Measurements from ENCODE around the gene ATXN3L. TPM values are rescaled to one million over a fixed set of nuclear protein-coding genes. Genes with fewer than 3 reads are reported as not detected.
A peak's percentile ranks its signal among the peaks of the same experiment; 100 is the strongest.
"Not testable (repeated sequence)": the region's sequence is repeated elsewhere in the genome, so short reads cannot be mapped to it uniquely, and the experiment has no call there.

The ATXN3L gene
- total and polyA plus RNA-seq, 5 donors: not detected

- DNase-seq: no peak
- H3K27ac ChIP-seq (ENCODE audit: low read length): no peak overlapping the region
- H3K9me3 ChIP-seq (ENCODE audit: control insufficient read depth, low read length): no peaks in the 10 kb centered on the region
- no peaks in the 10 kb centered on the region for H3K27me3 ChIP-seq (ENCODE audit: control insufficient read depth, insufficient read depth)
- intact Hi-C loops (cut with DNase I): no loop called here
- H3K4me3 ChIP-seq (ENCODE audit: low read length): no peak overlapping the region
- WGBS: 91% methylated on average over 2 of the region's 2 CpGs
- H3K4me1 ChIP-seq (ENCODE audit: control insufficient read depth, insufficient read depth, low read length): no peaks in the 10 kb centered on the region
- no peak for ATAC-seq
Observed at GRCh38 chrX:13307041-13307440, 12.8 kb downstream of the ATXN3L start.

GRCh38 chrX:13305108-13305507, 14.7 kb downstream of the ATXN3L start:
- intact Hi-C loops (cut with DNase I): no loop called here

DNA sequence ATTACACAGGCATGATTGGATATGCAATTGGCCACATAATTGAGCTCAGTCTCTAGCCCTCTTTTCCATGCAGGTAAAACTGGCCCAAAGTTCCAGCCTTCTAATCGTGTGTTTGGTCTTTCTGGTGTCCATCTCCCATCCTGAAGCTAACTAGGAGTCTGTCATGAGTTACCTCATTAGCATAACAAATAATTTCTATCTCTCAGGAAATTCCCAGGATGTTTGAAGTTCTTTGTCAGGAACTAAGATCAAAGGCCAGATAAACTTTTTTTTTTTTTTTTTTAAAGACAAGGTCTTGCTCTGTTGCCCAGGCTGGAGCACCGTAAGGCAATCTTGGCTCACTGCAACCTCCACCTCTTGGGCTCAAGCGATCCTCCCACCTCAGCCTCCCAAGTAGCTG, 15.8 kb downstream of the ATXN3L start:
- Histone ChIP-seq H3K9me3 (ENCODE audit: control insufficient read depth, low read length) (no peaks in the 10 kb centered on the region), H3K4me3 (ENCODE audit: low read length) (no peak overlapping the region), H3K27ac (ENCODE audit: low read length) (no peak overlapping the region), H3K27me3 (ENCODE audit: control insufficient read depth, insufficient read depth) (no peaks in the 10 kb centered on the region), H3K4me1 (ENCODE audit: control insufficient read depth, insufficient read depth, low read length) (no peaks in the 10 kb centered on the region)
- intact Hi-C loops (cut with DNase I): no loop called here
- ATAC-seq: no peak
- no peak for DNase-seq
- 83% methylated on average over 3 of the region's 3 CpGs for WGBS

More at GRCh38 chrX:13305108-13305507, 14.7 kb downstream of the ATXN3L start:
- H3K9me3 ChIP-seq (ENCODE audit: control insufficient read depth, low read length): no peaks in the 10 kb centered on the region
- DNase-seq (no peak), ATAC-seq (no peak)
- no peak overlapping the region for H3K27ac ChIP-seq (ENCODE audit: low read length)
- no peak overlapping the region for H3K4me3 ChIP-seq (ENCODE audit: low read length)
- H3K27me3 ChIP-seq (ENCODE audit: control insufficient read depth, insufficient read depth): no peaks in the 10 kb centered on the region
- no peaks in the 10 kb centered on the region for H3K4me1 ChIP-seq (ENCODE audit: control insufficient read depth, insufficient read depth, low read length)
- 91% methylated on average over 2 of the region's 2 CpGs for WGBS

DNA sequence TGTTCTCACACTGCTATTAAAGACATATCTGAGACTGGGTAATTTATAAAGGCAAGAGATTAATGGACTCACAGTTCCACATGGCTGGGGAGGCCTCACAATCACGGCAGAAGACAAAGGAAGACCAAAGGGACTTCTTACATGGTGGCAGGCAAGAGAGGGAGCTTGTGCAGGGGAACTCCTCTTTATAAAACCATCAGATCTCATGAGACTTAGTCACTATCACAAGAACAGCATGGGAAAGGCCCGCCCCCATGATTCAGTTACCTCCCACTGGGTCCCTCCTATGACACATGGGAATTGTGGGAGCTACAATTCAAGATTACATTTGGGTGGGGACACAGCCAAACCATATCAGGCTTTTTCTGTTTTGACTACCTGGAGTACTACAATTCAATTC, 16.6 kb downstream of the ATXN3L start:
- H3K4me3 ChIP-seq (ENCODE audit: low read length); H3K9me3 ChIP-seq (ENCODE audit: control insufficient read depth, low read length); H3K27me3 ChIP-seq (ENCODE audit: control insufficient read depth, insufficient read depth); ATAC-seq; intact Hi-C loops (cut with DNase I); H3K4me1 ChIP-seq (ENCODE audit: control insufficient read depth, insufficient read depth, low read length); DNase-seq; H3K27ac ChIP-seq (ENCODE audit: low read length): not testable (repeated sequence)
- 93% methylated on average over 2 of the region's 2 CpGs for WGBS

- WGBS: 87% methylated on average over 4 of the region's 4 CpGs
- Histone ChIP-seq H3K9me3 (ENCODE audit: control insufficient read depth, low read length) (no peaks in the 10 kb centered on the region), H3K27ac (ENCODE audit: low read length) (no peak overlapping the region), H3K4me1 (ENCODE audit: control insufficient read depth, insufficient read depth, low read length) (no peaks in the 10 kb centered on the region), H3K4me3 (ENCODE audit: low read length) (no peak overlapping the region), H3K27me3 (ENCODE audit: control insufficient read depth, insufficient read depth) (no peaks in the 10 kb centered on the region)
- no peak for DNase-seq
- intact Hi-C loops (cut with DNase I): no loop called here
- ATAC-seq: no peak
Observed at GRCh38 chrX:13298836-13299235, 21.0 kb downstream of the ATXN3L start.

DNA sequence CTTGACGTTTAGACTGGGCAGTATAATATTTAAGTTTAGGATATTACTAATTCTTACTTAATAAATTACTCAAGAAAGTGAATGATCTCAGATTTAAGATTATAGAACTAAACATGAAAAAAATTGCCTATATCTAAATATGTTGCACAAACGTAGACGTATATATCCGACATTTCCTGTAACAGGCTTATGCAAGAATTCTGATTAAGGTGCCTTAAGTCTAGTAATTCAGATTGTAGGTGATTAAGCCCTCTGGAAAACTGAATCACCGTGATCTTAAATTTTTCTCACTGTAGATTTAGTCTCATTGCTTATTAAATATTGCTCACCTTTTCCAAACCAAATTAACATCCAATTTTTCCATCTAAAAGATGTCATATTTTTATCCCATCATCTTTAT, 24.0 kb downstream of the ATXN3L start:
- no peak for ATAC-seq

DNA sequence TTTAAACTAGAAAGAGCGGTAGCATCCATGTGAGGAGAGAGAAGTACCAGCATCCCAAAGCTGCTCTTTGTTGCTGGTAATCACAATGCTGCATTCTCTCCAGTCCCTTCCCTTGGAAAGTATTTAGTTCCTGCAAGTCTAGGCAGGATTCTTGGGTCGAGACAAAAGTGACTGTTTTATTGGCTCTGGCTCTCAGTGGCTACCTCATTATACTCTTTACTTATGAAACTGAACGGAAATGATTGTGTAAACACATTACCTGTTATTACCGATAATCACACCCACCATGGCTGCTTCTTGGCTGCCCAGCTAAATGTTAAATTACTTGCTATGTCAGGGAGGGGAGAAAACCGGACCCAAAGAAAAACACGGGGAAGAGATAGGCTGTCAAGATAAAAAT, 26.2 kb downstream of the ATXN3L start:
- Histone ChIP-seq H3K27ac (ENCODE audit: low read length) (no peak overlapping the region), H3K27me3 (ENCODE audit: control insufficient read depth, insufficient read depth) (no peaks in the 10 kb centered on the region), H3K4me1 (ENCODE audit: control insufficient read depth, insufficient read depth, low read length) (no peaks in the 10 kb centered on the region), H3K9me3 (ENCODE audit: control insufficient read depth, low read length) (no peaks in the 10 kb centered on the region), H3K4me3 (ENCODE audit: low read length) (no peak overlapping the region)
- 72% methylated on average over 6 of the region's 6 CpGs for WGBS
- DNase-seq (no peak), ATAC-seq (no peak)
- intact Hi-C loops (cut with DNase I): no loop called here

More for the DNA sequence above, 24.0 kb downstream of the ATXN3L start:
- 84% methylated on average over 5 of the region's 5 CpGs for WGBS
- no peaks in the 10 kb centered on the region for H3K4me1 ChIP-seq (ENCODE audit: control insufficient read depth, insufficient read depth, low read length)
- H3K27ac ChIP-seq (ENCODE audit: low read length): no peak overlapping the region
- no peak overlapping the region for H3K4me3 ChIP-seq (ENCODE audit: low read length)
- no peaks in the 10 kb centered on the region for H3K9me3 ChIP-seq (ENCODE audit: control insufficient read depth, low read length)
- no peak for DNase-seq
- H3K27me3 ChIP-seq (ENCODE audit: control insufficient read depth, insufficient read depth): no peaks in the 10 kb centered on the region
- intact Hi-C loops (cut with DNase I): no loop called here

GRCh38 chrX:13290891-13291614, 28.8 kb downstream of the ATXN3L start:
- DNase-seq (no peak), ATAC-seq (no peak)
- WGBS: 97% methylated on average over 32 of the region's 32 CpGs
- Histone ChIP-seq H3K4me3 (ENCODE audit: low read length) (no peak overlapping the region), H3K27me3 (ENCODE audit: control insufficient read depth, insufficient read depth) (no peaks in the 10 kb centered on the region), H3K27ac (ENCODE audit: low read length) (no peak overlapping the region), H3K9me3 (ENCODE audit: control insufficient read depth, low read length) (no peaks in the 10 kb centered on the region), H3K4me1 (ENCODE audit: control insufficient read depth, insufficient read depth, low read length) (no peaks in the 10 kb centered on the region)
- intact Hi-C loops (cut with DNase I): no loop called here

DNA sequence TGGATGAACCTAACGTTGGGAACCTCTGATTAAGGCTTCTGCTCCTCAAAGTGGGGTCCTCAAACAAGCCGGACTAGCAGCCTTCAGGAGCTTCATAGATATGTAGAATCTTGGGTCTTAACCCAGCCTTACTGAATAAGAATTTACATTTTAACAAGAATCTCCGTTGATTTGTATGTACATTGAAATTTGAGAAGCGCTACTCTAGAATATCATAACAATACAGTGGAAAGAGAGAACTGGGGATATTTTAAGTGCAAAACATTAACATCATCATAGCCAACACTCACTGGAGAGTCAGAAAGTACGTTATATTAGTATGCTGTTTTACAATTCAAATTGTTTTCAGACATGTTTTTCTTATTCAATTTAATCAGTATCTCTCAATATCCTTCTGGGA, 31.2 kb downstream of the ATXN3L start:
- Histone ChIP-seq H3K4me1 (ENCODE audit: control insufficient read depth, insufficient read depth, low read length) (no peaks in the 10 kb centered on the region), H3K27ac (ENCODE audit: low read length) (no peak overlapping the region), H3K9me3 (ENCODE audit: control insufficient read depth, low read length) (no peaks in the 10 kb centered on the region), H3K4me3 (ENCODE audit: low read length) (no peak overlapping the region), H3K27me3 (ENCODE audit: control insufficient read depth, insufficient read depth) (no peaks in the 10 kb centered on the region)
- intact Hi-C loops (cut with DNase I): no loop called here
- ATAC-seq (no peak), DNase-seq (no peak)
- 93% methylated on average over 5 of the region's 5 CpGs for WGBS

DNA sequence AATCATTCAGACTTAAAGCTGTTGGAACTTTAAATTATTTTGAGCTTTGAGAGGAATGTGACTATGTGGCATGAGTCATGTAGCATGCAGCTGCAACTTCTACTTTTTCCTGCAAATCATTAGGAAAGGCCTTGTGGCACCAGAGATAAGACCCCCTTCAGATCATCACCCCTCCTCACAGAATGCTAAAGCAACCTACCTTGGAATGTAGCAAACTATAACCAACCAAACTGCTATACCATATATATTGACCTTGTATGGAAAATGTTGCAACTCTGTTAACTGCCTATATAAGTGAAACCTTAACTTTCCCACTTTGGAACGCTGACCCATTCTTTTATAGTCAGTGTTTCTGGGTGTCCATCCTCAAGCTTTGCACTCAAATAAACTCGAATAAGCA, 32.0 kb downstream of the ATXN3L start:
- Histone ChIP-seq H3K27ac (ENCODE audit: low read length) (no peak overlapping the region), H3K4me3 (ENCODE audit: low read length) (no peak overlapping the region), H3K27me3 (ENCODE audit: control insufficient read depth, insufficient read depth) (no peaks in the 10 kb centered on the region), H3K4me1 (ENCODE audit: control insufficient read depth, insufficient read depth, low read length) (no peaks in the 10 kb centered on the region), H3K9me3 (ENCODE audit: control insufficient read depth, low read length) (no peaks in the 10 kb centered on the region)
- no peak for DNase-seq
- intact Hi-C loops (cut with DNase I): no loop called here
- no peak for ATAC-seq
- 87% methylated on average over 2 of the region's 2 CpGs for WGBS

DNA sequence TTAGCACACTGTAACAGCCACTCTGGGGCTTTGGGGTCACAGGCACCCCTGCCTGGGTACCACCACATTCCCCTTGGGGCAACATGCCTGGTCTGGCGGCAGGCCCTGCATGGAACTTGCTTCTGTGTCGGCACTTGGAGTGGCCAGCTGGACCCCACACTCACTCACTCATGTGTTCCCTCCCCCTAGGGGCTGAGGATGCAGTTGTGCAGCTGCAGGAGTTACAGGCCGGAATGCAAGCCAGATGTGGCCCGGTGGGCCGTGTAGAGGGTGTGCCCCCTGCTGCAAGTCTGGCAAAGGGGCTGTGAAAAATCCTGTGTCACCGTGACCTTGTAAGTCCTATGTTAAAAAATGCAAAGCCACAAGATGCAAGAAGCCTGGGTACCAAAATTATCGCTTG, 34.2 kb downstream of the ATXN3L start:
- DNase-seq (peak in 1 of 3 donors; percentile 17), ATAC-seq (no peak)
- Histone ChIP-seq H3K4me3 (ENCODE audit: low read length) (no peak overlapping the region), H3K4me1 (ENCODE audit: control insufficient read depth, insufficient read depth, low read length) (no peaks in the 10 kb centered on the region), H3K27ac (ENCODE audit: low read length) (no peak overlapping the region), H3K27me3 (ENCODE audit: control insufficient read depth, insufficient read depth) (no peaks in the 10 kb centered on the region), H3K9me3 (ENCODE audit: control insufficient read depth, low read length) (no peaks in the 10 kb centered on the region)
- 90% methylated on average over 7 of the region's 7 CpGs for WGBS
- intact Hi-C loops (cut with DNase I): no loop called here

- H3K27me3 ChIP-seq (ENCODE audit: control insufficient read depth, insufficient read depth): no peaks in the 10 kb centered on the region
- 95% methylated on average over 5 of the region's 5 CpGs for WGBS
- no peak for ATAC-seq
- H3K4me1 ChIP-seq (ENCODE audit: control insufficient read depth, insufficient read depth, low read length): no peaks in the 10 kb centered on the region
- intact Hi-C loops (cut with DNase I): no loop called here
- no peak overlapping the region for H3K27ac ChIP-seq (ENCODE audit: low read length)
- no peak for DNase-seq
- no peak overlapping the region for H3K4me3 ChIP-seq (ENCODE audit: low read length)
- H3K9me3 ChIP-seq (ENCODE audit: control insufficient read depth, low read length): no peaks in the 10 kb centered on the region
Observed at GRCh38 chrX:13285229-13285628, 34.6 kb downstream of the ATXN3L start.
